Astrocyte (in vitro differentiated cells and primary cell): Measurements from ENCODE around the gene ICOS. TPM values are rescaled to one million over a fixed set of nuclear protein-coding genes. Genes with fewer than 3 reads are reported as not detected.

Experiments used
- DNase-seq: peaks from one replicate; pipeline ENCODE4 v3.0.0-alpha.2; 2010; ENCODE audit warnings: low read depth
- FAIRE-seq: peaks from 2 replicates; lab custom pipeline; 2011; peaks lifted over from hg19 to GRCh38; lab: Jason Lieb, UNC
- H2AFZ ChIP-seq: 2 replicates; pipeline ENCODE4 v1.6.0; 2012; ENCODE audit warnings: low read depth, low read length, inconsistent platforms
- H3K27ac ChIP-seq: 2 replicates; pipeline ENCODE4 v1.5.1; 2011; ENCODE audit warnings: low read depth, low read length, inconsistent platforms
- H3K27me3 ChIP-seq: 2 replicates; pipeline ENCODE4 v1.6.0; 2011; ENCODE audit warnings: low read length, inconsistent platforms; ENCODE audit not compliant: insufficient read depth
- H3K36me3 ChIP-seq: 2 replicates; pipeline ENCODE4 v1.5.1; 2011; ENCODE audit warnings: low read length, inconsistent platforms; ENCODE audit not compliant: insufficient read depth
- H3K4me1 ChIP-seq: 2 replicates; pipeline ENCODE4 v1.5.1; 2011; ENCODE audit warnings: low read length, inconsistent platforms; ENCODE audit not compliant: insufficient read depth
- H3K4me2 ChIP-seq: 2 replicates; pipeline ENCODE4 v1.6.0; 2012; ENCODE audit warnings: low read length, inconsistent platforms
- H3K4me3 ChIP-seq: 2 replicates; pipeline ENCODE4 v1.5.1; 2011; ENCODE audit warnings: low read depth, mild to moderate bottlenecking, low read length, inconsistent platforms; ENCODE audit not compliant: insufficient read depth
- H3K79me2 ChIP-seq: 2 replicates; pipeline ENCODE4 v1.6.0; 2012; ENCODE audit warnings: mild to moderate bottlenecking, low read length, inconsistent platforms; ENCODE audit not compliant: insufficient read depth
- H3K9ac ChIP-seq: 2 replicates; pipeline ENCODE4 v1.6.0; 2012; ENCODE audit warnings: mild to moderate bottlenecking, low read length, inconsistent platforms
- H3K9me3 ChIP-seq: 2 replicates; pipeline ENCODE4 v1.5.1; 2012; ENCODE audit warnings: low read depth, mild to moderate bottlenecking, low read length, inconsistent platforms; ENCODE audit not compliant: insufficient read depth
- H4K20me1 ChIP-seq: 2 replicates; pipeline ENCODE4 v1.6.0; 2012; ENCODE audit warnings: low read length, inconsistent platforms; ENCODE audit not compliant: insufficient read depth
- H3K27ac Mint-ChIP-seq: one replicate; pipeline ENCODE4 v1.8.0; 2021; ENCODE audit warnings: mild to moderate bottlenecking, mixed read lengths; ENCODE audit not compliant: unreplicated experiment
- H3K27me3 Mint-ChIP-seq: one replicate; pipeline ENCODE4 v1.8.0; 2021; ENCODE audit warnings: low read depth, mixed read lengths; ENCODE audit not compliant: unreplicated experiment
- H3K36me3 Mint-ChIP-seq: one replicate; pipeline ENCODE4 v1.8.0; 2021; ENCODE audit warnings: low read depth, mixed read lengths; ENCODE audit not compliant: unreplicated experiment
- H3K4me1 Mint-ChIP-seq: one replicate; pipeline ENCODE4 v1.8.0; 2021; ENCODE audit warnings: low read depth, mixed read lengths; ENCODE audit not compliant: unreplicated experiment
- H3K4me3 Mint-ChIP-seq: one replicate; pipeline ENCODE4 v1.8.0; 2021; ENCODE audit warnings: mild to moderate bottlenecking, moderate library complexity, mixed read lengths; ENCODE audit not compliant: unreplicated experiment
- H3K9me3 Mint-ChIP-seq: one replicate; pipeline ENCODE4 v1.8.0; 2021; ENCODE audit warnings: mild to moderate bottlenecking, mixed read lengths; ENCODE audit not compliant: unreplicated experiment
- EZH2 ChIP-seq: IDR thresholded peaks from 2 replicates; pipeline ENCODE4 v1.6.1; 2012; ENCODE audit warnings: mild to moderate bottlenecking, low read length, inconsistent platforms; ENCODE audit not compliant: insufficient read depth
- total RNA-seq: library from RNA; stranded (reverse); gene quantifications from 2 replicates; pipeline ENCODE4 v1.2.1, GENCODE V29; 2021
- TF ChIP-seq, protein P1 (sequence below): IDR thresholded peaks from 2 replicates; pipeline ENCODE4 v1.5.1; 2011; ENCODE audit warnings: low read depth, mild to moderate bottlenecking, inconsistent platforms, low read length, moderate library complexity; ENCODE audit not compliant: insufficient read depth

Gene ICOS
- total RNA-seq, 1 donor from 2014 or later = not detected

DNA sequence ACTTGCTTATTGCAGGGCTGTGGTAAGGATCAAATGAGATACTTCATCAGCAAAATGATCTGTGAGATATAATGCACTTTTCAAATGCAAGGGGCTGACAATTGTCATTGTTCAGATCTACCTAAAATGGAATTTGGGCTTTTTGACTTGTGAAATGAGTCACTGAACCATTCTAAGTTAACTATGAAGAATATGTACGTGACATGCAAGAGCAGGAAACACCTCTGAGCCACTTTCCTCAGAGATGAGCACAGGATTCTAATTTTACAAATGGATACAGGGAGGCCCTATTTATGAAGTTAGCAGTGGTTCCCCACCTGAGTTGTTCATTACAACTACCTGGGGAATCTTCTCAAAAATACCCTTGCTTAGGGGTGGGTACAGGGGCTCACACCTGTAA is 42.3 kb upstream of the ICOS start:
- Histone ChIP-seq H3K4me2 (no peak overlapping the region), H4K20me1 (no peaks in the 10 kb centered on the region), H3K9ac (no peak overlapping the region), H3K9me3 (no peaks in the 10 kb centered on the region), H3K27me3 (no peaks in the 10 kb centered on the region), H3K4me1 (no peaks in the 10 kb centered on the region), H3K79me2 (no peaks in the 10 kb centered on the region), H2AFZ (no peak overlapping the region), H3K27ac (no peak overlapping the region), H3K4me3 (no peak overlapping the region), H3K36me3 (no peaks in the 10 kb centered on the region)
- no peak for FAIRE-seq
- Mint-ChIP-seq H3K4me1 (peaks cover 3% of the 10 kb centered on the region), H3K27ac (no peak overlapping the region), H3K4me3 (no peak overlapping the region), H3K36me3 (no peaks in the 10 kb centered on the region), H3K9me3 (peaks cover 5% of the 10 kb centered on the region), H3K27me3 (peaks cover 3% of the 10 kb centered on the region)
- no peak for TF ChIP-seq EZH2
- TF ChIP-seq, protein P1, sequence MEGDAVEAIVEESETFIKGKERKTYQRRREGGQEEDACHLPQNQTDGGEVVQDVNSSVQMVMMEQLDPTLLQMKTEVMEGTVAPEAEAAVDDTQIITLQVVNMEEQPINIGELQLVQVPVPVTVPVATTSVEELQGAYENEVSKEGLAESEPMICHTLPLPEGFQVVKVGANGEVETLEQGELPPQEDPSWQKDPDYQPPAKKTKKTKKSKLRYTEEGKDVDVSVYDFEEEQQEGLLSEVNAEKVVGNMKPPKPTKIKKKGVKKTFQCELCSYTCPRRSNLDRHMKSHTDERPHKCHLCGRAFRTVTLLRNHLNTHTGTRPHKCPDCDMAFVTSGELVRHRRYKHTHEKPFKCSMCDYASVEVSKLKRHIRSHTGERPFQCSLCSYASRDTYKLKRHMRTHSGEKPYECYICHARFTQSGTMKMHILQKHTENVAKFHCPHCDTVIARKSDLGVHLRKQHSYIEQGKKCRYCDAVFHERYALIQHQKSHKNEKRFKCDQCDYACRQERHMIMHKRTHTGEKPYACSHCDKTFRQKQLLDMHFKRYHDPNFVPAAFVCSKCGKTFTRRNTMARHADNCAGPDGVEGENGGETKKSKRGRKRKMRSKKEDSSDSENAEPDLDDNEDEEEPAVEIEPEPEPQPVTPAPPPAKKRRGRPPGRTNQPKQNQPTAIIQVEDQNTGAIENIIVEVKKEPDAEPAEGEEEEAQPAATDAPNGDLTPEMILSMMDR = no peak
- DNase-seq = no peak

DNA sequence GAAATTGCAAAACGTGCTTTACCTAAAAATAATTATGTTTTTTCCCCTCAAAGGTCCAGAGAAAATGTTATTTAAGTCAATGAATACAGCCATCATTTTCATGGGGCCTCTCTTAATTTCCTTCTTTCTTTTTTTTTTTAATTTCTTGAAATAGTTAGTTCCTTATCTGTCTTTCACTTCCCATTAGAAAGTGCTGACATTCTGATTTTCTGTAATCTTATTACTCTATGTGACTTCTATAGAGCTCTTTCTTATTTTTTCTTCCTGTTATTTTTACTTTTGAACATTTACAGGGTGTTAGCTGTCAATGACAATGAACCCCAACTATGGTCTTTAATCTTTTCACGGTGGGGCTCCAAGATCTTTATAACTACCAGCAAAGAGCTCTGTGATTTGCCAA is 39.0 kb upstream of the ICOS start:
- no peak overlapping the region for H2AFZ ChIP-seq
- H3K27me3 ChIP-seq = no peaks in the 10 kb centered on the region
- DNase-seq (no peak), FAIRE-seq (no peak)
- no peaks in the 10 kb centered on the region for H3K9me3 ChIP-seq
- Mint-ChIP-seq H3K27ac (no peak overlapping the region), H3K4me1 (no peaks in the 10 kb centered on the region), H3K27me3 (no peaks in the 10 kb centered on the region), H3K36me3 (no peaks in the 10 kb centered on the region), H3K4me3 (no peak overlapping the region), H3K9me3 (peaks cover 13% of the 10 kb centered on the region)
- H3K4me2 ChIP-seq = no peak overlapping the region
- no peaks in the 10 kb centered on the region for H3K36me3 ChIP-seq
- TF ChIP-seq, protein P1 = no peak
- no peak for TF ChIP-seq EZH2
- H3K4me1 ChIP-seq = no peaks in the 10 kb centered on the region
- no peak overlapping the region for H3K9ac ChIP-seq
- no peaks in the 10 kb centered on the region for H3K79me2 ChIP-seq
- no peak overlapping the region for H3K27ac ChIP-seq
- H4K20me1 ChIP-seq = no peaks in the 10 kb centered on the region
- H3K4me3 ChIP-seq = no peak overlapping the region

DNA sequence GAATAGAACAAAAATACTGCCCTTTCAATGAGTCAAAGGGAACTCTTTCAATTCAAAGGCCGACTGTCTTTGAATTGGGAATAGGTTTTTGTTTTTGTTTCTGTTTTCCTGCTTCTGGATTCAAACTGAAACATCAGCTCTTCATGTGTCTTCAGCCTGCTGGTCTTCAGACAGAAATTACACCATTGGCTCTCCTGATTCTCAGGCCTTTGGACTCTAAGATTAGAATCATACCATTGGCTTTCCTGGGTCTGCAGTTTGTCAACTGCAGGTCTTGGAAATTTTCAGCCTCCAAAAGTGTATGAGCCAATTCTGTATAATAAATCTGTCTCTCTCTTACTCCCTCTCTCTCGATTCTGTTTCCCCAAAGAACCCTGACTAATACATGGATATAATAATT is 37.9 kb upstream of the ICOS start:
- no peaks in the 10 kb centered on the region for H3K36me3 Mint-ChIP-seq
- Histone ChIP-seq H3K4me3 (no peak overlapping the region), H3K27me3 (no peaks in the 10 kb centered on the region), H3K4me2 (no peak overlapping the region), H4K20me1 (no peaks in the 10 kb centered on the region), H3K9me3 (peaks cover 4% of the 10 kb centered on the region), H3K36me3 (no peaks in the 10 kb centered on the region), H3K27ac (no peak overlapping the region), H3K4me1 (no peaks in the 10 kb centered on the region), H2AFZ (no peak overlapping the region), H3K79me2 (no peaks in the 10 kb centered on the region), H3K9ac (no peak overlapping the region)
- FAIRE-seq (no peak), DNase-seq (no peak)
- TF ChIP-seq, protein P1 = no peak
- no peak for TF ChIP-seq EZH2
- peaks cover 14% of the 10 kb centered on the region for H3K9me3 Mint-ChIP-seq
- H3K27me3 Mint-ChIP-seq = no peaks in the 10 kb centered on the region
- H3K4me1 Mint-ChIP-seq = no peaks in the 10 kb centered on the region
- H3K4me3 Mint-ChIP-seq = no peak overlapping the region
- H3K27ac Mint-ChIP-seq = no peak overlapping the region
